ENCODE measurements around the gene GTF3A.

- TF ChIP-seq TAF1 (IDR thresholded peaks at IDR 0.05; ENCODE audit: low read depth, low read length) (no peak), POU2F2 (IDR thresholded peaks at IDR 0.05; ENCODE audit: low read depth, low read length) (no peak), POLR2A (IDR thresholded peaks at IDR 0.05; ENCODE audit: low read depth, low read length) (no peak), POLR2AphosphoS5 (IDR thresholded peaks at IDR 0.05; ENCODE audit: low read depth, low read length) (no peak)
These were observed 49.8 kb upstream of the GTF3A start for GRCh38 chr13:27374650-27375049.
